HK-2 (cell line): ENCODE results near the gene DHCR24.
A peak's percentile ranks its signal among the peaks of the same experiment; 100 is the strongest.

Experiments used
- DNase-seq: peaks from one replicate; pipeline ENCODE4 v3.0.0-alpha.2; 2018; ENCODE audit not compliant: unreplicated experiment

The DHCR24 gene

DNA sequence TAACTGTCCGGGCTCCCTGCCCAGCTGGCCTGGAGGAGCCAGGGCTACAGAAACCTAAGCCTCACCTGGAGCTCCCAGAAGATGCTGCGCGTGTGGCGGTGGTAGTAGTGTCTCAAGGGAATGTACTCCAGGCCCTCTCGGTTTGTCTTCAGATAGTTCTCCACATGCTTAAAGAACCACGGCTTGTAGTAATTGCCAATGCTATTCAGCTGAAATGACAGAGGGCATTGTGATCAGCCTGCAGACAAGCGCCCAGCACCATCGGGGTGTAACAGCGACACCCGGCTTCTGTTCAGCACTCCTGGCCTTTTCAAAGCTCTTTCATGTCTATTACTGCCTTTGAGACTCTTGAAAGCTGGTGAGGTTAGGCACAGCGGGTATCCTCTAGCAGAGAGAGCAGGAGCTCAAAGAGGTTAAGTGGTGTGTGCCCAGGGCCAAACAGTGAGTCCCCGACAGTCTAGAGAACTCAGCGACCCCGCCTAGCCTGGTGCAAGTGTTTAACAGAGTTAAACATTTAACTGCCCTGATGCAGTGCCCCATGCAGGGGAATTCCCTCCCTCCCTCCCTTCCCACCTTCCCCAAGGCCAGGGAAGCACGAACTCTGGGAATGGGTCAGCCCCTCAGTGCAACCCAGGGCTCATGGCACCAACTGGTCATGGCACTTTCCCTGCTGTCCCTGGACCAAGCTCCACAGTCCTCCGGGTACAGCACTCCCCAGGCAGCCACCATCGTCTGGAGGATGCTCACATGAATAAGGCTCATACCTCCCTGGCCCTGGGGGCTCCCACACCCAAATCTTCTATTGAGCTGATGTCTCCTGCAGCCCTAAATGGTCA is 21.5 kb downstream of the DHCR24 start:
- DNase-seq: peak; percentile 63

DNA sequence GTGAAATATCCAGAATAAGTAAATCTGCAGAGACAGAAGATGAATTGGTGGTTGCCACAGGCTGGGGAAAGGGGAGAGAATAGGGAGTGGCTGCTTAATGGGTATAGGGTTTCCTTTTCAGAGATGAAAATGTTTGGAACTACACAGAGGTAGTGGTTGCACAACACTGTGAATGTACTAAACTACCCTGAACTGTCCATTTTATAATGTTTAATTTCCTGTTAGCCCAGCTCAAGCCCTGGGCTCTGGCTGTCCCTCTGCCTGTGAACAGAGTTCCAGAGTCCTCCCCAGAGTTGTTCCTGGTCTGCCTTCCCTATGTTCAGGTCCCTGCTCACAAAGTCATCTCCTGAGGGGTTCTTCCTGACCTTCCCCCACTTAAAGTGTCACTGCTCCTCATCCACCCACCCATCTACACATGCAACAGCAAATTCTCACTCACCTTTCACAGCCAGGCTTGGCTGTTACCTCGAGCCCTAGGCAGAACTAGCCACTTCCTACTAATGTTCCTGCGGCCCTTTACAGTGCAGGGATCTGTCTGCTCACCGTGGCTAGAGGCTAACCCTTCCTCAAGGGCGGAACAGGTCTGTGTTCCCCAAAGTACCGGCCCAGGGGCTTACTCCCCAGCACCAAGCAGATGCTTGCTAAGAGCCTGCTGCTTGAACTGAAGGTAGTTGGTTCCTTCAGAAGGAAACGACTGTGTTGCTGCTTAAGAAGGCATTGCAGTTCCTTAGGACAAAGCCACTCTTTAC is 22.4 kb downstream of the DHCR24 start:
- DNase-seq: no peak

DNA sequence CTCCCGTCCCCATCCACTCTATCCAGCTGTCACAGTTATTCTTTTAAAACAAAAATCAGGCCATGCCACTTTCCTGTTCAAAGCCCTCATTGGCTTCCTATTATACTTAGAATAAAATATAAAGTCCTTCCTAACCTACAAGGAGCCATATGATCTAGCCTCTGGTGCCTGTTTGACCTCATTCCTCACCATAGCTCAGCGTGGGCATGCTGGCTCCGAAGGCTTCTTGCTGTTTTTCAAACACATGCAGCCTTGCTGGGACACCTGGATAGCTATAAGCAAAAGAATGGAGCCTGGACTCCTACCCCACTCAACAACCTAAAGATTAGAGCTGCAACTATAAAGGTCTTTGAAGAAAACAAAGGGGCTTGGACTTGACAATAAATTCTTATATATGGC is 23.7 kb downstream of the DHCR24 start:
- DNase-seq: no peak

DNA sequence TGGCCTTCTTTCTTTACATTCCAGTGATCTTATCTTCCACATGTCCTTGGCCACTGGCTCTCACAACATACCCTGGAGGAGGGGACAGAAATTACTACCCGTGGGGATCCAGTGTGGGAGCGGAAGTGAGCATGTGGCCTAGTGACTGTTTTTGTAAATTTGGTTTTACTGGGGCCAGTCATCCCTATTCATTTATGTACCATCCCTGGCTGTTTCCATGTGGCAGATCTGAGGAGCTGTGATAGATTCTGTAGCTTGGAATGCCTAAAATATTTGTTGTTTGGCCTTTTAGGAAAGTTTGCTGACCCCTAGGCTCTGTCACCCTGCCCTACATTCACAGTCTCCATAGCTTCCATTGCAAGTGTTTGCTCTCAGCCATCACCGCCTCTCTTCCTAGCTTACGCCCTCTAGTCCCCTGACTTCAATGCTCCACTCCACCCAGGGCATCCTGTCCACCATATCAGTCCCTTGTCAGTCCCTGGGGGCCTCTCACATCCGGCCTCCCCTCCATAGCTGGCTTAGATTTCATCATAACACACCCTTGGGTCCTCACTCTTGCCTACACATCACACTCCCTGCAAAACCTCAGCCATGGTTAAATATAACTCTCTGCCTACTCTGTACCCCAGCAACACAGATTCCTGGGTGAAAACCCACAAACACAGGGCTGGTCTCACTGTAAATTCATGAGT is 25.8 kb downstream of the DHCR24 start:
- no peak for DNase-seq

DNA sequence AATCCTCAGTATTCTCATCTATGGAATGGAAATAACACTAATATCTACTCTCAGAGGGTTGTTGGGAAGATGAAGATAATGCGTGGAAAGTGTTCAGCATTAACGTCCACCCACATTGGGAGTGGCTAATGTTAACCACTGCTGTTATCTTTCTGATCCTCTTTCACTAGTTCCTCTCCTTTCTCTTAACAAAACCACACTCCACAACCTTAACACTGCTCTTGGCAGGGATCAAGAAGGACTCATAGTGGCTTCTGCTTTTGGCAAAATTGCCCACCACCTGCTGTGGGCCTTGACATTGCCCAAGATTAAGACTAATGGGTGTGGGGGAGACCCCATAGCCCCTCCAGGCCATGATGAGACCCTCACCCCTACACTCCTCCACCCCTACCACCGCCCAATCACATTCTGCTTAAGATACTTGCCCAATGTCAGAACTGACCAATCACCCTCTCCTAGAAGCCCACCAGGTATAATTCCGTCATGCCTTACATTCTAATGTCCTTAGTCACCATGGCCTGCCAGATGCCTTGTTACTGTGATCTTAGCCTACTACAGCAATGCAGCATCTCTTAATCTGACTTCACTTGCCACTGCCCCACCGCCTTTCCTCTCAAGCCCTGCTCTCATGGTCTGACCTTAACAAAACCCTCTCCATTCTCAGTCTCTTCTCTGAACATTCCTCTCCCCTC is 27.1 kb downstream of the DHCR24 start:
- no peak for DNase-seq

DNA sequence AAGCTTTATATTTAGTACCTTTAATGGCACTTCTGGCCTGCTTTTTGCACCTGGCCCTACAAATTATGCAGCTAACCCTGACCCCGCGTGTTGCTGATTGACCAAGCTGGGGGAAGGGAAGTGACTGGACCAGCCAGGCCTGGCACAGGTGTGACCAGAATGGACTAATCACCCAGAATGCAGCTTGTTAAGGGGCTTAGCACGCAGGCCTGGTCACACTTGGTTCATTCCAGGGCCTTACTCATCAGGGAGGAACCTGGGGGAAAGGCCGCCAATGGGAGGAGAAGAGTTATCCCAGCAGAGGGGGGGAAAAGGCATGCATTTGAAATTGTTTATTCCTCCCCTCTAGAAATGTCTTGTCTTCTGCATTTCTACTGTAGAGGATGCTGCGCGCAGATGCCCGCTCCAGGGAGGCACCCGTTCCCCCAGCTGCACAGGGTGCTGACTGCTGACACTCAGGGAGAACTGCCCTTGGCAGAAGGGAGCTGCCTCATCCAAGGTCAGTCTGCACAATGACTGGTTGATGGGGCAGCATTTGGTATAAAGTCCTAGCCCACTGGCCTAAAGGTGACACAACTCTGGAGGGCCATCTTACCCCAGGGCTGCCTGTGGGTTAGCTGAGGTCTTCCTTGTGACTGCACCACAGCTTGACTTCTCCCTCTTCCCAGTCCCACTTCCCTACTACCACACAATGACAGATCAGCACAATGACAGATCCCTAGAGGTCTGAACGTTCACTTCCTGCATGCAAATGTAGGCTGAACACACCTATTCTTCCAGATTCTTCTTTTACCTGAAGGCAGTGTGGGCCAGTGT is 29.0 kb downstream of the DHCR24 start:
- peak; percentile 83 for DNase-seq

DNA sequence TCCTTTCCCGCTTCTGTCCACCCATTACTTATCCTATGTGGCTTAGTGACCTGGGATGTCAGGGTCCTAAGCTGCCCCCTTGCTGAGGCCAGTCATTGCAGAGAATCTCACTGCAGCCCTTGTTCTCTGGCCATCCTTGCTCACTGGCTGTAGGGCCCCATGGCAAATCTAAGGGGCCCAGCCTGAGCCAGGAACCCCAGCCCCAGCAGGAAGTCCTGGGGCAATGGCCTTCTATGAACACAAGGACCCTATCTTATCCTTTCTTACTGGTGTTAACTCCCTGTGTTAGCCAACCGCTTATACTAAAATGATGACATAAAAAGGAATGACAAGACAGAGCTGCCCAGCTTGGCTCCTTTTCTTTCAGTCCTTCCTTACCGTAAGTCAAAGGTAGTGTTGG is 29.9 kb downstream of the DHCR24 start:
- no peak for DNase-seq

DNA sequence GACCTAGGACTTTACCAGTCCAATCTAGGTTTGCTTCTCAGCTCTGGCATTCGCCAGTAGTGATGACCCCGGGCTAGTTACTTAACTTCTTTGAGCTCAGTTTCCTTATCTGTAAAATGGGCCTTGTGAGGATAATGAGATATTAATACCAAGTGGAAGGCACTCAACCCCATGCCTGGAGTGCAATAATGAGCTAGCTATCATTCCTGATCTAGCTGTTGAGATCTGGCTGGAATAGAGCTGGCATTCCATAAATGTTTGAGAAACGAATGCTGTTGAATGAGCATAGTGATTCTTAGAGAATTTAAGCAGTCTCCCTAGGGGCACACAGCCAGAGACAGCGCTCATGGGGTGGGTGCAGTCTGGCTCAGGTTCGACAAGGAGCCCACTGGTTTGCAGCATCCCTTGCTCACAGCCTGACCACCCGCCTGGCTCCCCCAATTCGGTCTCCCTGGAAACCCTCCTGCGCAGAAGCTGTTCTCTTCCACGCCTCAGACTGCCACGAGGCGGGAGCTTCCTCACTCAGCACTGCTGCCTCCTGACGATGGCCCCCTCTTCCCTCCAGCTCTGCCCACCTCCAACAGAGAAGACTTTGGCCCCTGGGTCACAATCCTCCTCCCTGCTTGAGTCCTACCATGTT is 32.5 kb downstream of the DHCR24 start:
- no peak for DNase-seq

DNA sequence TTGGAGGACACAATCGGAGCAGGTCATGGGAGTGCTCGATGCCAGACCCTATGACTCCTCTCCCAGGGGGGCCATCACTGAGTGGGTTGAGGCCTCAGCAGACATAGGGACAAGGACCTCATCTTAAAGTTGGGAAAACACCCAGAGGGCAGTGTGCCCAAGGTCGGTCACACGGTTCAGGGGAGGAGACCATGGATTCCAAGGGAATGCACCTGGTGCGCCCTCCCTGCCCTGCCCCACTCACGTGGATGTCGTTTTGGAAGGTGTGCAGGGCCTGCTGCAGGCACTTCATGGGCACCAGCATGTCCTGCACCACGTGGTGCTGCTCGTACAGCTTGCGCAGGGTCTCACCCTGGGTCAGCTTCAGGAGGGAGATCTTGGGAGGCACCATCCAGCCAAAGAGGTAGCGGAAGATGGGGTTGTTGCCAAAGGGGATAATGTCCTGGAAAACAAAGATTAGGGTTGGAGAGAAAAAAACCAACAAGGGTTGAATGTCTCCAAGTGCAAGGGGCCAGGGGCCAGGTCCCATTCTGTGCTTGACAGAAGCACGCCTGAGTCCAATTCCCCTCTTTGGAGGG is 33.1 kb downstream of the DHCR24 start:
- DNase-seq: no peak

DNA sequence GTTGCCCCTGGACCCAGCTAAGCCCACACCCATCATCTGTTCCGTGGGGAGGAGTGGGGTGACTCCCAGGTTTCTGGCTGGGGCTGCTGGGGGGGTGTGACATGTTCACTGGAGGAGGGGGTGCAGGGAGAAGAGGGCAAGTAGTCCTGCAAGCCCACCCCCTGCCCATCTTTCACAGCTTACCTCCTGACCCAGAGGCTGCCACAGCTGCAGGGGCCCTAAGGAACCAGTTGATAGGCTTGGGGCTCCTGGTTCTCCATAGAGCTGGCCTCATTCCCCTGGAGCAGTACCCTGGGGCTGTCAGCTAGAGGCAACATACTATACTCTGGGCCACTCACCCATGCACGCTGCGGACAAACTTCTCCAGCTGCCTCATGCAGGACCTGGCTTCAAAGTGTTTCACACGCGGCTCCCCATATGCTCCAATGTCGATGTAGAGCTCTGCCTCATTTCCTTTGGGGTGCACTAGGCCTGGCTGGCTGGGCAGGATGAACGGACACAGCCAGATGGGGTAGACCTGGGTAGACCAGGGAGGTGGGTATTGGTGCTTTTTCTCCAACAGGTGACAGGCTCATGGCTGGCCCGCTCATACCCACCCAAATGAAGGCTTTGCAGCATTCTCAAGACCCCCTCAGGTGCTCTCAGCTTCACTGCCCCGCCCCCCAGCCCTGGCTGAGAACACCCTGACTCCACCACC is 33.8 kb downstream of the DHCR24 start:
- DNase-seq: no peak

DNA sequence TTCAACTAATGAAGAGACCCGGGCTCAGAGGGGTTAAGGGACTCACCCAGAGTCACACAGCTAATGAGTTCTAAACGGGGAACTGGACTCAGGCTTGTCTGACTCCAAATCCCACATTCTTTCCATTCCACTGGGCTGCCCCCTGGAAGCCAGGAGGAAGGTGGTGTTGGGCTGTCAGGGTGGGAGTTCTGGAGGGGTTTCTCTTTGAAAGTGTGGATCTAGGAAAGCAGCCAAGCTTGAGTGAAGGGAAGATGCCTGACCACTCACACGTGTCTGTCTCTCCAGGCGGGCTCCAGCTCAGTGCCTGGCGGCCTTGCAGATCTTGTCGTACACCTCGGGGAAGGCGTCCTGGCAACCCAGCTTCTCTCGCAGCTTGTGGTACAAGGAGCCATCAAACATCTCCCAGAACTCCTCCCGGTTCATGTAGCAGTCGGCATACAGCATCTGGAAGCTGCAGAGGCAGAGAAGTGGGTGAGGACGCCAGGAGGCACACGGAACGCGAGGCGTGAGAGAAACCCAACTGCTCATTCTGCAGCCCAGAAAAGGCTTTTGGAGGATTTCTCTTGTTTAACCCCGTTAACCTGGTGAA is 35.0 kb downstream of the DHCR24 start:
- no peak for DNase-seq

DNA sequence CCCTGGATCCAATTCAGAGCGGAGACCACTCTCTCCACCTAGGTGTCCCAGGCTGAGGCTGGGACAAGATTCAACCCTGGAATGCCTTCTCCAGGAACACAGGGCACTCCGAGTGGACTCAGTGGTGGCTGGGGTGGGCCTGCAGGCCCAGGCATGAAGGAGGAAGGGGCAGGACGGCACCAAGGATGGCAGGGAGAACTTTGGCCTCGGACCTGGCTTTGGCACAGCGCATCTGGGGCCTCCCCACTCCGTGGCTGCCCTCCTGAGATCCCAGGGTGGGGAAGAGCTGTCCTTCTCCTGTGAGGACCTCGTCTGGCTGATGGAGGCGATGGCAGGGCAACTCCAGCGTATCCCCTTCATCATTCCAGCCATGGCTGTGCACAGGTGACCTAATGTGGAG is 35.6 kb downstream of the DHCR24 start:
- DNase-seq: no peak

DNA sequence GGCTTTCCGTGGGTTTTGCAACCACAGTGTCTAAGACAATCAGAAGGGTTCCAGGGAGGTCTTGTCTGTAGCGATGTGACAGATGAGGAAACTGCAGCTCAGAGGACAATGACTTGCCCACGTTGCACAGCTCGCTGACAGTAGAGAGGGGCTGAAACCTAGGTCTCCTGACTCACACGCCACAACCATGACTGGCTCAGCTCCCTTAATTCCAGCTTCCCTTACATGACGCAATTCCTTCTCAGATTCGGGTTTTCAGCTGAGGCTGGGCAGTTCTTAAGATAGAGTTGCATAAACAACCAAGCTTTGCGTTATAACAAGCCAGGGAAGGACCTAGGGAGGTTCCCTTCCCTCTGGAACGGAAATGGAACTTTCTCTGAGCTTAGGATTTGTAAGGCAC is 36.3 kb downstream of the DHCR24 start:
- peak; percentile 69 for DNase-seq

DNA sequence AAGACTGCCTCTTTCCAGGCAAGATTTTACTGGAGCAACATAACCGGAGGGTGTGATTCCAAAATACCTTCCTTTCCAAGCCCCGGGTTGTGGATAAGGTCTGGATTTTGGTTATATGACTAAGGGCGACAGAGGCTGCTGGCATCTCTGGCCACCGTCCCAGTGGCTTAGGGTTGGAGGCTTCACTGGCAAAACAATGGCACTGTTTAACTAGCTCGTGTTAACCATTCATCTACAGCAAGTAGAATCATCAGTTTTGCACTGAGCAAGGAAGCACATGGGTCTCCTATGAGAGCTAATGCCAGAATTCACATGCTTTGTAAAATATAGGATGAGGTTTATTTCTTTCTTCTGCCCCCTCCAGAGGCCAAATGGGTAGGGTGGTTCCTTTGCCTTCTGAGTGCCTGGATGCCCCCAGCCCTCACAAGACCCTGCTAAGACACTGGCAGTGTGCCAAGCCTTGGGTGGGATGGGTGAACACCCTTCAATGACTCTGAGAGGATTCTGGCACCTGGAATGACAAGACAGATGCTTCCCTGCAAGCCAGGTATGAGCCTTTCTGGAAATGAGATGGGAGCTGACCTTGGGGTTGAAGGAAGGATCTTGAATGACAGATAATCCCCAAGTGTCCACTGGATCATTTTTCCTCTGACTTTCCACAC is 36.8 kb downstream of the DHCR24 start:
- DNase-seq: no peak

DNA sequence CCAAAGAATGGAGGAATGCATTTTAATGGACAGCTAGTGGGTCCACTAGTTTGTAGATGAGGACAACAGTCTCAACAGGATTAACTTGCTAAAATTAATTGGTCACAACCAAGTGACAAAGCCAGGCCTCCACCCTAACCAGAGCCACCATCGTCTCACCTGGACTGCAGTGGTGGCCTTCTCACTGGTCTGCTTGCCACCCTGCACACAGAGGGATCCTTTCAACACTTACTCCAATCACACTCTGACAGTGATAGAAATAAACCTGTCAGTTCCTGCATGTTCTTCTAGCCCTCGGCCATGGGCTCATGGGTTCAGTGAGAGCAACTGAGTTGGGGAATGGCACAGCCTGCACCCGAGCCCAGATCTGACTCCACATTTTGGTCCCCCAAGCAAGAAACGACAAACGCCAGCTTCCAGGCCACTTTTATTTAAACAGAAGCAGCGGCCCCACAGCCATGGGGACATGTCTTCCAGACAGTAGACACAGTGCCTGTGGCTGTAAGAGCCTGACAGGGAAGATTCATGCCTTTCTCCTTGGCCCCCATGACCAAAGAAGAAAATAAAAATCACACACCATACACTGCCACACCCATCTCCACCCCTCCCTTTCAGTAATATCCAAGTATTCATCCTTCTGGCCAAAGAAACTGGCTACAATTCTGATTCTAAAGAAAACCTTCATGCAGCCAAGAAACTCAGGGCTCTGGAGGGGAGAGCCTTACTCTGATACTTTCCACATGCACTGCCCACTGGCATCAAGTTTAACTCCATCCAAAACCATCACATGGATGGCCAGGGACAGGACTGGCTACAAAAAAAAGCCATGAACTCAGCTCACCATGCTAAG is 37.6 kb downstream of the DHCR24 start:
- no peak for DNase-seq

DNA sequence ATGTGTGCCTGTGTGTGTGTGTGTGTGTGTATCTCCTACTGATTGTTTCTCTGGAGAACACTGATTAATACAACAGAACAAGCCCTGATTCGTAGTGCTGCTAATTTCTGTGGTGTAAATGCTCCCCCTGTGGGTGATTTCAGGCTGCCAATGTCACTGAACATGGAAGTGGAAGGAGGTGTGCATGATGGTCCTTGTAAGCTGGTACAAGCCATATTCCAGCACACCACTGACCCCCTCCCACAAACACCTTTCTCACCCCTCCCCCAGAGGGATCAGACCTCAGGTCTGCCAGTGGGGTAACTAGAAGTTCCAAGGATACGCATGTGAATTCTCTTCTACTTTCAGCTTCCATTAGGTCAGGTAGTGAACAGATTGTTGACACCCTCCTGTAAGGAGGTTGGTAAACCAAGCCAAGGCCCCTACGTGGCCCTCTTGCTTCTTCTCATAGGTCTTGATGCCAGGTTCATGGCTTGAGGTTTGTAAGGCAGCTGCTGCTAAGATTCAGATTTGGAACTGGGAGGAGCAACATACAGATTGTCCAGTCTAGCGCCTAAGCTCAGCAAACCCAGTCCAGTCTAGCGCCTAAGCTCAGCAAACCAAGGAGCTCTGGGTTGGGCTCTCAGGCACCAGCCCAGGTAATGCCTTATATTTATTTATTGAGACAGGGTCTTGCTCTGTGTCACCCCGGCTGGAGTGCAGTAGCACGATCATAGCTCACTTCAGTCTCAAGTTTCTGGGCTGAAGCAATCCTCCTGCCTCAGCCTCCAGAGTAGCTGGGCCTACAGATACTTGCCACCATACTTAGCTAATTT is 38.7 kb downstream of the DHCR24 start:
- DNase-seq: no peak

DNA sequence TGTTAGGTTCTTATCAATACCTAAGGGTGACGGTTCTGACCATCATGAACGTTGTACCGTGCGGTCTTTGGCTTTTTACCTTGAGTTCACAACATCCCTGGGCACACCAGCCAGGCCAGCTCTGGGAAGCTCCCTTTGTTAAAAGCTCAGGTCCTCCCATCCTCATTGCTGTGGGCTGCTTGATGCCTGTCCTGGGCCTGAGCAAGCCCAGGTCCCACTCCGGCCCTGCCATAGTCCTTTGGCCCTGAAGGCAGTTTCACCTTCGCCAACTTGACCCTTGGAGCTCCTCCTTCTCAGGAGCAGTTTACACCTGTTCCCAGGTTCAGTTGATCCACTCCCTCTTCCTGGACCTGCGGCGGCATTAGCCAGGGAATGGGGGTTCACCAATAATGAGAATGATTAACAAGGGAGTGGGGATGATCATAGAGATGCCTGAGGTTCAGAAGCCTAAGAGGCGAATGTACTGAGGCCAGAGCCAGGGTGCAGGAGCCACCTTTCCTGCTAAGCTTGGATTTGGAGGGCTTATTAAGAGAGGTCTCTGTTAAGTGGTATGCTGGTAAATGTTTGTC is 40.2 kb downstream of the DHCR24 start:
- DNase-seq: no peak
